SK-N-MC (cell line): ENCODE results near the gene PLAC9.

ENCODE experiments used
- EZH2 ChIP-seq: fragments of 200-600 bp; sonication (generic); IDR thresholded peaks from one replicate; pipeline ENCODE4 v1.6.1; 2017; ENCODE audit warnings: antibody characterized with exemption
- FOXP2 ChIP-seq: optimal IDR thresholded peaks from 2 replicates; pipeline ENCODE3; 2011; ENCODE audit warnings: mild to moderate bottlenecking, moderate library complexity; ENCODE audit not compliant: insufficient read depth; ENCODE audit errors: extremely low read length, control extremely low read depth
- POLR2AphosphoS5 ChIP-seq: IDR thresholded peaks from 2 replicates; pipeline ENCODE4 v1.6.1; 2012; ENCODE audit warnings: mild to moderate bottlenecking, low read depth, low read length, borderline replicate concordance

- TF ChIP-seq EZH2 = no peak
- no peak for TF ChIP-seq POLR2AphosphoS5
- TF ChIP-seq FOXP2 = no peak
Observed at GRCh38 chr10:80171248-80171660, 38.7 kb downstream of the PLAC9 start.
